Vagina (tissue), 2 donors: ENCODE measurements around the gene DKK3. TPM values are rescaled to one million over a fixed set of nuclear protein-coding genes. Genes with fewer than 3 reads are reported as not detected.

ENCODE experiments used
- DNase-seq, 2 donors: peaks; one replicate each; pipeline ENCODE4 v3.0.0-alpha.2; 2017; ENCODE audit errors: extremely low spot score in 2 of 2
- H3K27ac ChIP-seq: fragments of 200-600 bp; sonication (generic); one replicate; pipeline ENCODE4 v1.5.1; 2019
- H3K27me3 ChIP-seq: fragments of 200-600 bp; sonication (generic); one replicate; pipeline ENCODE4 v1.5.1; 2019
- H3K36me3 ChIP-seq, 2 donors: fragments of 200-600 bp; sonication (generic); one replicate each; pipeline ENCODE4 v1.5.1; 2017 to 2019
- H3K4me1 ChIP-seq: fragments of 200-600 bp; sonication (generic); one replicate; pipeline ENCODE4 v1.5.1; 2019
- H3K4me3 ChIP-seq, 2 donors: fragments of 200-600 bp; sonication (generic); 1 replicate in 1 of 2; 2 replicates in 1 of 2; pipeline ENCODE4 v1.5.1; 2016 to 2019
- H3K9me3 ChIP-seq: fragments of 200-600 bp; sonication (generic); one replicate; pipeline ENCODE4 v1.5.1; 2019
- CTCF ChIP-seq, 3 experiments: fragments of 450-650 bp in 2 of 3; fragments of 200-600 bp in 1 of 3; sonication (generic) in 1 of 3; IDR thresholded peaks; one replicate each; pipeline ENCODE4 v1.5.1; 2017 to 2019; ENCODE audit warnings: antibody characterized with exemption in 3 of 3, mild to moderate bottlenecking in 2 of 3, moderate library complexity in 2 of 3
- POLR2A ChIP-seq, 2 donors: fragments of 450-650 bp; IDR thresholded peaks; one replicate each; pipeline ENCODE4 v1.6.1; 2017; ENCODE audit warnings: antibody characterized with exemption in 2 of 2, mild to moderate bottlenecking in 2 of 2, moderate library complexity in 2 of 2
- POLR2AphosphoS5 ChIP-seq, 2 donors: sonication (generic); formaldehyde crosslinking; IDR thresholded peaks; one replicate each; pipeline ENCODE4 v1.9.0; 2017; ENCODE audit warnings: antibody characterized with exemption in 2 of 2, mild to moderate bottlenecking in 2 of 2, low read depth in 1 of 2; ENCODE audit not compliant: insufficient read depth in 1 of 2
- intact Hi-C: fragments of 100-400 bp; cut with DNase I; formaldehyde crosslinking; loops from one replicate; pipeline ENCODE4 v1.15.1; 2023
- total RNA-seq: library from RNA; depleted of rRNA; stranded (reverse); fragments of >200 nt; gene quantifications from one replicate; pipeline ENCODE4 v1.2.3, GENCODE V29; 2016

Gene DKK3
- total RNA-seq = 110 TPM

- H3K27me3 ChIP-seq = no peaks in the 10 kb centered on the region
- peak within 1 kb of the TSS; percentile 60 to 80 for H3K4me3 ChIP-seq
- no peak for DNase-seq
- peaks cover 51% of the 10 kb centered on the region for H3K4me1 ChIP-seq
- H3K27ac ChIP-seq = peak within 1 kb of the TSS; percentile 83
- TF ChIP-seq POLR2A (IDR thresholded peaks at IDR 0.05) = peak in 1 of 2 donors; percentile 32
- TF ChIP-seq CTCF (IDR thresholded peaks at IDR 0.05) = no peak
- TF ChIP-seq POLR2AphosphoS5 (IDR thresholded peaks at IDR 0.05; ENCODE audit: insufficient read depth in 1 of 2, low read depth in 1 of 2) = peak in 1 of 2 donors; percentile 59
- no peaks in the 10 kb centered on the region for H3K36me3 ChIP-seq
- intact Hi-C loops = no loop called here
- no peaks in the 10 kb centered on the region for H3K9me3 ChIP-seq
Measured at GRCh38 chr11:12007769-12008737, at the start of gene DKK3. Gene DKK3, minus strand, starts transcription at chr11:12008626. Its CDS starts 44 bp downstream, at chr11:12008582.

GRCh38 chr11:12057299-12057980 lies 49.0 kb upstream of the DKK3 start:
- no peak overlapping the region for H3K27ac ChIP-seq

DNA sequence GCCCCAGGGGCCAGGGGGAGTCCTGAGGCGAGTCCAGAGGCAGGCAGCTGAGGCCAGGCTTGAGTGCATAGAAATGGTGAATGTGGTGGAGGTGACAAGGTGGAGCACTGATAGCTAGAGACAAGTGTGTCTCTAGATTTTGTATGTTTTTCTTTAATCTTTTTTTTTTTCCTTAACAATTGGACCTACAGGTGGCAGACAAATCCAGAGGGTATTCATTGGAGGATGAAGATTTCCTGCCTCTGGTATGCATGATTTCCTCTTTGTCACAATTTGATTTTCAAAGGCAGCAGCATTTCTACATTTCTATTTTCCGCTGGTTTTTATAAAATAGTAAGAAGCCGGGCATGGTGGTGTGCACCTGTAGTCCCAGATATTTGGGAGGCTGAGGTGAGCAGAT lies 47.7 kb upstream of the DKK3 start:
- no peaks in the 10 kb centered on the region for H3K27me3 ChIP-seq
- intact Hi-C loops = loop anchor here (10.0 kb wide), 1 partner anchor 189 kb away; no protein-coding TSS in a partner anchor
- DNase-seq = peak in 1 of 2 donors; percentile 13
- H3K4me1 ChIP-seq = peaks cover under 1% of the 10 kb centered on the region
- H3K27ac ChIP-seq = no peak overlapping the region
- H3K9me3 ChIP-seq = no peaks in the 10 kb centered on the region
- H3K36me3 ChIP-seq = no peaks in the 10 kb centered on the region
- H3K4me3 ChIP-seq = no peak overlapping the region
- TF ChIP-seq POLR2AphosphoS5 (IDR thresholded peaks at IDR 0.05; ENCODE audit: insufficient read depth in 1 of 2, low read depth in 1 of 2) (no peak), CTCF (IDR thresholded peaks at IDR 0.05) (no peak), POLR2A (IDR thresholded peaks at IDR 0.05) (no peak)

More at GRCh38 chr11:12057299-12057980, 49.0 kb upstream of the DKK3 start:
- Histone ChIP-seq H3K27me3 (no peaks in the 10 kb centered on the region), H3K9me3 (no peaks in the 10 kb centered on the region), H3K36me3 (no peaks in the 10 kb centered on the region), H3K4me1 (no peaks in the 10 kb centered on the region), H3K4me3 (no peak overlapping the region)
- peak in 1 of 2 donors; percentile 67 for DNase-seq
- TF ChIP-seq CTCF (IDR thresholded peaks at IDR 0.05) (no peak), POLR2AphosphoS5 (IDR thresholded peaks at IDR 0.05; ENCODE audit: insufficient read depth in 1 of 2, low read depth in 1 of 2) (no peak), POLR2A (IDR thresholded peaks at IDR 0.05) (no peak)
- intact Hi-C loops = loop anchor here (10.0 kb wide), 1 partner anchor 187 kb away; no protein-coding TSS in a partner anchor

- Histone ChIP-seq H3K4me3 (no peak overlapping the region), H3K27ac (peak overlapping the region; percentile 44), H3K9me3 (no peaks in the 10 kb centered on the region), H3K27me3 (no peaks in the 10 kb centered on the region), H3K36me3 (no peaks in the 10 kb centered on the region), H3K4me1 (peaks cover 19% of the 10 kb centered on the region)
- TF ChIP-seq POLR2A (IDR thresholded peaks at IDR 0.05) (no peak), CTCF (IDR thresholded peaks at IDR 0.05) (no peak), POLR2AphosphoS5 (IDR thresholded peaks at IDR 0.05; ENCODE audit: insufficient read depth in 1 of 2, low read depth in 1 of 2) (peak; percentile 25 to 42)
- peak; percentile 87 to 95 for DNase-seq
- intact Hi-C loops = loop anchor here (10.0 kb wide), 1 partner anchor 191 kb away; no protein-coding TSS in a partner anchor
Measured at GRCh38 chr11:12053606-12054361, 45.4 kb upstream of the DKK3 start.
